Neural cell (in vitro differentiated cells): Measurements from ENCODE around the gene TRPM3.

Experiments used
- CTCF ChIP-seq: fragments of 450-650 bp; IDR thresholded peaks from 2 replicates; pipeline ENCODE4 v1.5.1; 2014; ENCODE audit warnings: antibody characterized with exemption, mild to moderate bottlenecking, moderate library complexity; ENCODE audit not compliant: poor library complexity, severe bottlenecking
- EP300 ChIP-seq: fragments of 450-650 bp; conservative IDR thresholded peaks from 2 replicates; pipeline ENCODE4 v1.6.1; 2014; ENCODE audit warnings: antibody characterized with exemption, mild to moderate bottlenecking, moderate library complexity; ENCODE audit not compliant: poor library complexity, severe bottlenecking
- EZH2 ChIP-seq: fragments of 200-600, 300-800 bp; shearing (Covaris generic), sonication (generic); IDR thresholded peaks from 2 replicates; pipeline ENCODE4 v1.6.1; 2014; ENCODE audit warnings: antibody characterized with exemption, low read length, borderline replicate concordance, mild to moderate bottlenecking; ENCODE audit not compliant: insufficient read depth, poor library complexity, severe bottlenecking
- MXI1 ChIP-seq: fragments of 450-650 bp; conservative IDR thresholded peaks from 2 replicates; pipeline ENCODE4 v1.6.1; 2014; ENCODE audit warnings: antibody characterized with exemption, mild to moderate bottlenecking; ENCODE audit not compliant: poor library complexity, severe bottlenecking
- POLR2AphosphoS5 ChIP-seq: IDR thresholded peaks from 2 replicates; pipeline ENCODE4 v1.6.1; 2012
- RAD21 ChIP-seq: fragments of 450-650 bp; conservative IDR thresholded peaks from 2 replicates; pipeline ENCODE4 v1.6.1; 2014; ENCODE audit warnings: antibody characterized with exemption, mild to moderate bottlenecking, moderate library complexity
- TAF1 ChIP-seq: IDR thresholded peaks from 2 replicates; pipeline ENCODE4 v1.6.1; 2012; ENCODE audit warnings: low read depth
- TF ChIP-seq, protein P1 (sequence below): IDR thresholded peaks from 2 replicates; pipeline ENCODE4 v1.6.1; 2012; ENCODE audit warnings: borderline replicate concordance

DNA sequence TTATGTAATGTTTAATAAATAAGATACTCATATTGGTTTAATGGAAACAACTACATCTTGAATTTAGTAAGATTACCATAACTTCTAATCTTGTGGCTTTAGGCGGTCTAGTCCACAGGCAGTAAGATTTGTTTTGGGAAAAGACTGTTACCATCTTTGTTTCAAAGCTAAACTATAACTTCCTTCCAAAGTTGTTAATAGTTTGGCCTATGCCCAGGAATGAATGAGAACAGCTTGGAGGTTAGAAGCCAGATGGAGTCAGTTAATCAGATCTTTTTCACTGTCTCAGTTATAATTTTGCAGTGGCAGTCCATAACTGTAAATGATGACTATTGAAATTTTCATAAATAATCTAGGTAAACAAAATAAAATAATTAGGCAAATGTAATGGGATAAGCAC, 465.1 kb downstream of the TRPM3 start:
- TF ChIP-seq EZH2 = no peak
- TF ChIP-seq, protein P1, sequence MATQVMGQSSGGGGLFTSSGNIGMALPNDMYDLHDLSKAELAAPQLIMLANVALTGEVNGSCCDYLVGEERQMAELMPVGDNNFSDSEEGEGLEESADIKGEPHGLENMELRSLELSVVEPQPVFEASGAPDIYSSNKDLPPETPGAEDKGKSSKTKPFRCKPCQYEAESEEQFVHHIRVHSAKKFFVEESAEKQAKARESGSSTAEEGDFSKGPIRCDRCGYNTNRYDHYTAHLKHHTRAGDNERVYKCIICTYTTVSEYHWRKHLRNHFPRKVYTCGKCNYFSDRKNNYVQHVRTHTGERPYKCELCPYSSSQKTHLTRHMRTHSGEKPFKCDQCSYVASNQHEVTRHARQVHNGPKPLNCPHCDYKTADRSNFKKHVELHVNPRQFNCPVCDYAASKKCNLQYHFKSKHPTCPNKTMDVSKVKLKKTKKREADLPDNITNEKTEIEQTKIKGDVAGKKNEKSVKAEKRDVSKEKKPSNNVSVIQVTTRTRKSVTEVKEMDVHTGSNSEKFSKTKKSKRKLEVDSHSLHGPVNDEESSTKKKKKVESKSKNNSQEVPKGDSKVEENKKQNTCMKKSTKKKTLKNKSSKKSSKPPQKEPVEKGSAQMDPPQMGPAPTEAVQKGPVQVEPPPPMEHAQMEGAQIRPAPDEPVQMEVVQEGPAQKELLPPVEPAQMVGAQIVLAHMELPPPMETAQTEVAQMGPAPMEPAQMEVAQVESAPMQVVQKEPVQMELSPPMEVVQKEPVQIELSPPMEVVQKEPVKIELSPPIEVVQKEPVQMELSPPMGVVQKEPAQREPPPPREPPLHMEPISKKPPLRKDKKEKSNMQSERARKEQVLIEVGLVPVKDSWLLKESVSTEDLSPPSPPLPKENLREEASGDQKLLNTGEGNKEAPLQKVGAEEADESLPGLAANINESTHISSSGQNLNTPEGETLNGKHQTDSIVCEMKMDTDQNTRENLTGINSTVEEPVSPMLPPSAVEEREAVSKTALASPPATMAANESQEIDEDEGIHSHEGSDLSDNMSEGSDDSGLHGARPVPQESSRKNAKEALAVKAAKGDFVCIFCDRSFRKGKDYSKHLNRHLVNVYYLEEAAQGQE = no peak
- no peak for TF ChIP-seq CTCF
- TF ChIP-seq POLR2AphosphoS5 = no peak
- no peak for TF ChIP-seq TAF1
- TF ChIP-seq EP300 = no peak
- TF ChIP-seq MXI1 = no peak
- no peak for TF ChIP-seq RAD21
